Liver (tissue), 9 donors: ENCODE data around the gene NFATC2. TPM values are rescaled to one million over a fixed set of nuclear protein-coding genes. Genes with fewer than 3 reads are reported as not detected.

ENCODE experiments used
- DNase-seq: peaks from one replicate; pipeline ENCODE4 v3.0.0-alpha.2; 2017; ENCODE audit warnings: low spot score
- H3K27ac ChIP-seq, 2 donors: one replicate each; pipeline ENCODE4 v1.7.0; 2013; ENCODE audit warnings: inconsistent platforms in 2 of 2, low read length in 2 of 2, control low read depth in 1 of 2, low read depth in 1 of 2, mild to moderate bottlenecking in 1 of 2
- H3K27me3 ChIP-seq, 4 donors: one replicate each; pipeline versions ENCODE4 v1.6.1 to v1.7.0; 2013; ENCODE audit warnings: low read length in 3 of 4, inconsistent platforms in 1 of 4, mild to moderate bottlenecking in 1 of 4, moderate library complexity in 1 of 4; ENCODE audit not compliant: control insufficient read depth in 4 of 4, insufficient read depth in 4 of 4
- H3K36me3 ChIP-seq, 4 donors: one replicate each; pipeline versions ENCODE4 v1.6.1 to v1.7.0; 2013; ENCODE audit warnings: low read length in 3 of 4, mild to moderate bottlenecking in 3 of 4, low read depth in 1 of 4, moderate library complexity in 1 of 4; ENCODE audit not compliant: control insufficient read depth in 4 of 4, insufficient read depth in 3 of 4
- H3K4me1 ChIP-seq, 4 donors: one replicate each; pipeline versions ENCODE4 v1.6.1 to v1.7.0; 2013; ENCODE audit warnings: low read length in 3 of 4, mild to moderate bottlenecking in 3 of 4, moderate library complexity in 1 of 4; ENCODE audit not compliant: control insufficient read depth in 4 of 4, insufficient read depth in 4 of 4
- H3K4me3 ChIP-seq, 3 donors: one replicate each; pipeline versions ENCODE4 v1.6.1 to v1.7.0; 2013; ENCODE audit warnings: low read length in 3 of 3, control low read depth in 1 of 3, low read depth in 1 of 3, mild to moderate bottlenecking in 1 of 3
- H3K9ac ChIP-seq, 2 donors: one replicate each; pipeline ENCODE4 v1.7.0; 2013; ENCODE audit warnings: low read length in 2 of 2, mild to moderate bottlenecking in 2 of 2, moderate library complexity in 2 of 2, control low read depth in 1 of 2, low read depth in 1 of 2
- H3K9me3 ChIP-seq, 4 donors: one replicate each; pipeline versions ENCODE4 v1.6.1 to v1.7.0; 2013; ENCODE audit warnings: low read length in 3 of 4; ENCODE audit not compliant: control insufficient read depth in 4 of 4
- ATF3 ChIP-seq: IDR thresholded peaks from 2 replicates; pipeline ENCODE4 v1.6.1; 2016; ENCODE audit warnings: antibody characterized with exemption
- EGR1 ChIP-seq, 2 donors: IDR thresholded peaks; 2 replicates each; pipeline ENCODE4 v1.6.1; 2016 to 2018; ENCODE audit warnings: antibody characterized with exemption in 2 of 2, low read depth in 2 of 2
- FOXA1 ChIP-seq: IDR thresholded peaks from 2 replicates; pipeline ENCODE4 v1.6.1; 2016; ENCODE audit warnings: antibody characterized with exemption
- FOXA2 ChIP-seq: IDR thresholded peaks from 2 replicates; pipeline ENCODE4 v1.6.1; 2016; ENCODE audit warnings: antibody characterized with exemption
- GABPA ChIP-seq, 2 donors: IDR thresholded peaks in 1 of 2; conservative IDR thresholded peaks in 1 of 2; 2 replicates each; pipeline ENCODE4 v1.6.1; 2016; ENCODE audit warnings: antibody characterized with exemption in 2 of 2, mild to moderate bottlenecking in 1 of 2, moderate library complexity in 1 of 2
- HNF4A ChIP-seq, 2 donors: conservative IDR thresholded peaks; 2 replicates each; pipeline ENCODE4 v1.6.1; 2016; ENCODE audit warnings: antibody characterized with exemption in 2 of 2, mild to moderate bottlenecking in 2 of 2
- HNF4G ChIP-seq: IDR thresholded peaks from 2 replicates; pipeline ENCODE4 v1.6.1; 2016; ENCODE audit warnings: antibody characterized with exemption
- MAX ChIP-seq: IDR thresholded peaks from 2 replicates; pipeline ENCODE4 v1.6.1; 2016; ENCODE audit warnings: antibody characterized with exemption
- NR2F2 ChIP-seq: IDR thresholded peaks from 2 replicates; pipeline ENCODE4 v1.6.1; 2016; ENCODE audit warnings: antibody characterized with exemption
- RAD21 ChIP-seq, 2 donors: IDR thresholded peaks; 2 replicates each; pipeline ENCODE4 v1.6.1; 2016; ENCODE audit warnings: antibody characterized with exemption in 2 of 2, mild to moderate bottlenecking in 2 of 2
- RXRA ChIP-seq, 2 donors: IDR thresholded peaks; 2 replicates each; pipeline ENCODE4 v1.6.1; 2017 to 2018; ENCODE audit warnings: antibody characterized with exemption in 2 of 2, mild to moderate bottlenecking in 1 of 2
- SP1 ChIP-seq: IDR thresholded peaks from 2 replicates; pipeline ENCODE4 v1.6.1; 2018; ENCODE audit warnings: antibody characterized with exemption, mild to moderate bottlenecking
- TAF1 ChIP-seq: conservative IDR thresholded peaks from 2 replicates; pipeline ENCODE4 v1.6.1; 2016; ENCODE audit warnings: antibody characterized with exemption, mild to moderate bottlenecking
- YY1 ChIP-seq: IDR thresholded peaks from 2 replicates; pipeline ENCODE4 v1.6.1; 2016; ENCODE audit warnings: antibody characterized with exemption, mild to moderate bottlenecking
- whole genome bisulfite sequencing: extraction: QIAGEN DNeasy Blood & Tissue Kit; methylation state at CpG from one replicate; pipeline ENCODE4 v1.1.7; 2013; 5-methylcytosine and 5-hydroxymethylcytosine counted together
- polyA plus RNA-seq, 2 donors: library from polyadenylated mRNA; stranded (reverse) in 1 of 2; unstranded in 1 of 2; fragments of 200-250 nt in 1 of 2; fragments of >200 nt in 1 of 2; fragmentation: Nextera tagmentation in 1 of 2; extraction: Ambion mirVana in 1 of 2; gene quantifications; one replicate each; pipeline versions ENCODE4 v1.2.1 to v1.2.3, GENCODE V29; 2013 to 2015
- total RNA-seq, 2 donors: library from RNA; depleted of rRNA; stranded (reverse); fragments of >200 nt; gene quantifications; one replicate each; pipeline ENCODE4 v1.2.3, GENCODE V29; 2014
- TF ChIP-seq, protein P1 (sequence below): IDR thresholded peaks from 2 replicates; pipeline ENCODE4 v1.6.1; 2016; ENCODE audit warnings: antibody characterized with exemption
- TF ChIP-seq, protein P2 (sequence below): fragments of 150-350 bp; IDR thresholded peaks from 2 replicates; pipeline ENCODE4 v1.5.1; 2017; ENCODE audit warnings: improper control_type of control experiment, low read depth, low read length; ENCODE audit not compliant: missing input control
- TF ChIP-seq, protein P3 (sequence below): IDR thresholded peaks from 2 replicates; pipeline ENCODE4 v1.6.1; 2016; ENCODE audit warnings: antibody characterized with exemption, mild to moderate bottlenecking
- donor health status: healthy.
- donor health status: healthy.
- donor health status: healthy.
- donor health status: healthy.
- donor health status: healthy.

The NFATC2 gene
- total and polyA plus RNA-seq, 4 donors = 1.2 to 6.7 (median 2.6) TPM

DNA sequence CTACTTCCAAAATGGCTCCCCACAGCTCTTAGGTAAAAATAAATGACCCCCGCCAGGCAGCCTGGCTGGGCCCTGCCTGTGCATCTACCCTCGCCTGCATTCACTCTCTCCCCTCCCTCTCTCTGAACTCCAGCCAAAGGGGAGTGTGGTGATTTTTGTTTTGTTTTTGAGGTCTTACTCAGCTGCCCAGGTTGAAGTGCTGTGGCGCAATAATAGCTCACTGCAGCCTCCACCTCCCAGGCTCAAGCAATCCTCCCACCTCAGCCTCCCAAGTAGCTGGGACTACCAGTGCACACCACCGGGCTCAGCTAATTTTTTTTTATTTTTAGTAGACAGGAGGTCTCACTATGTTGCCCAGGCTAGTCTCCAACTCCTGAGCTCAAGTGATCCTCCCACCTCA, 15.8 kb downstream of the NFATC2 start:
- no peak overlapping the region for H3K27ac ChIP-seq
- H3K9me3 ChIP-seq = no peaks in the 10 kb centered on the region
- H3K27me3 ChIP-seq = no peaks in the 10 kb centered on the region
- TF ChIP-seq HNF4A (conservative IDR thresholded peaks at IDR 0.05) (no peak), RXRA (IDR thresholded peaks at IDR 0.05) (no peak)
- 94% methylated on average over 4 of the region's 4 CpGs for whole genome bisulfite sequencing
- H3K36me3 ChIP-seq = peaks cover 0 to 10% (median 3%) of the 10 kb centered on the region in 4 donors
- H3K4me3 ChIP-seq = no peak overlapping the region
- DNase-seq = no peak
- no peaks in the 10 kb centered on the region for H3K4me1 ChIP-seq
- no peak overlapping the region for H3K9ac ChIP-seq

- no peaks in the 10 kb centered on the region for H3K4me1 ChIP-seq
- H3K4me3 ChIP-seq = no peak overlapping the region
- H3K27me3 ChIP-seq = no peaks in the 10 kb centered on the region
- H3K36me3 ChIP-seq = peaks cover 0 to 10% (median 3%) of the 10 kb centered on the region in 4 donors
- no peak for TF ChIP-seq NR2F2
- no peak for TF ChIP-seq HNF4A (conservative IDR thresholded peaks at IDR 0.05)
- TF ChIP-seq HNF4G = no peak
- TF ChIP-seq, protein P1, sequence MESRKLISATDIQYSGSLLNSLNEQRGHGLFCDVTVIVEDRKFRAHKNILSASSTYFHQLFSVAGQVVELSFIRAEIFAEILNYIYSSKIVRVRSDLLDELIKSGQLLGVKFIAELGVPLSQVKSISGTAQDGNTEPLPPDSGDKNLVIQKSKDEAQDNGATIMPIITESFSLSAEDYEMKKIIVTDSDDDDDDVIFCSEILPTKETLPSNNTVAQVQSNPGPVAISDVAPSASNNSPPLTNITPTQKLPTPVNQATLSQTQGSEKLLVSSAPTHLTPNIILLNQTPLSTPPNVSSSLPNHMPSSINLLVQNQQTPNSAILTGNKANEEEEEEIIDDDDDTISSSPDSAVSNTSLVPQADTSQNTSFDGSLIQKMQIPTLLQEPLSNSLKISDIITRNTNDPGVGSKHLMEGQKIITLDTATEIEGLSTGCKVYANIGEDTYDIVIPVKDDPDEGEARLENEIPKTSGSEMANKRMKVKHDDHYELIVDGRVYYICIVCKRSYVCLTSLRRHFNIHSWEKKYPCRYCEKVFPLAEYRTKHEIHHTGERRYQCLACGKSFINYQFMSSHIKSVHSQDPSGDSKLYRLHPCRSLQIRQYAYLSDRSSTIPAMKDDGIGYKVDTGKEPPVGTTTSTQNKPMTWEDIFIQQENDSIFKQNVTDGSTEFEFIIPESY = no peak
- no peak for TF ChIP-seq FOXA2
- no peak for TF ChIP-seq MAX
- no peak for TF ChIP-seq FOXA1
- no peak for TF ChIP-seq GABPA (IDR thresholded peaks at IDR 0.05 in 1 of 2, conservative IDR thresholded peaks at IDR 0.05 in 1 of 2)
- no peak for TF ChIP-seq SP1
- TF ChIP-seq TAF1 = no peak
- TF ChIP-seq, protein P2, sequence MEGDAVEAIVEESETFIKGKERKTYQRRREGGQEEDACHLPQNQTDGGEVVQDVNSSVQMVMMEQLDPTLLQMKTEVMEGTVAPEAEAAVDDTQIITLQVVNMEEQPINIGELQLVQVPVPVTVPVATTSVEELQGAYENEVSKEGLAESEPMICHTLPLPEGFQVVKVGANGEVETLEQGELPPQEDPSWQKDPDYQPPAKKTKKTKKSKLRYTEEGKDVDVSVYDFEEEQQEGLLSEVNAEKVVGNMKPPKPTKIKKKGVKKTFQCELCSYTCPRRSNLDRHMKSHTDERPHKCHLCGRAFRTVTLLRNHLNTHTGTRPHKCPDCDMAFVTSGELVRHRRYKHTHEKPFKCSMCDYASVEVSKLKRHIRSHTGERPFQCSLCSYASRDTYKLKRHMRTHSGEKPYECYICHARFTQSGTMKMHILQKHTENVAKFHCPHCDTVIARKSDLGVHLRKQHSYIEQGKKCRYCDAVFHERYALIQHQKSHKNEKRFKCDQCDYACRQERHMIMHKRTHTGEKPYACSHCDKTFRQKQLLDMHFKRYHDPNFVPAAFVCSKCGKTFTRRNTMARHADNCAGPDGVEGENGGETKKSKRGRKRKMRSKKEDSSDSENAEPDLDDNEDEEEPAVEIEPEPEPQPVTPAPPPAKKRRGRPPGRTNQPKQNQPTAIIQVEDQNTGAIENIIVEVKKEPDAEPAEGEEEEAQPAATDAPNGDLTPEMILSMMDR = no peak
- TF ChIP-seq, protein P3, sequence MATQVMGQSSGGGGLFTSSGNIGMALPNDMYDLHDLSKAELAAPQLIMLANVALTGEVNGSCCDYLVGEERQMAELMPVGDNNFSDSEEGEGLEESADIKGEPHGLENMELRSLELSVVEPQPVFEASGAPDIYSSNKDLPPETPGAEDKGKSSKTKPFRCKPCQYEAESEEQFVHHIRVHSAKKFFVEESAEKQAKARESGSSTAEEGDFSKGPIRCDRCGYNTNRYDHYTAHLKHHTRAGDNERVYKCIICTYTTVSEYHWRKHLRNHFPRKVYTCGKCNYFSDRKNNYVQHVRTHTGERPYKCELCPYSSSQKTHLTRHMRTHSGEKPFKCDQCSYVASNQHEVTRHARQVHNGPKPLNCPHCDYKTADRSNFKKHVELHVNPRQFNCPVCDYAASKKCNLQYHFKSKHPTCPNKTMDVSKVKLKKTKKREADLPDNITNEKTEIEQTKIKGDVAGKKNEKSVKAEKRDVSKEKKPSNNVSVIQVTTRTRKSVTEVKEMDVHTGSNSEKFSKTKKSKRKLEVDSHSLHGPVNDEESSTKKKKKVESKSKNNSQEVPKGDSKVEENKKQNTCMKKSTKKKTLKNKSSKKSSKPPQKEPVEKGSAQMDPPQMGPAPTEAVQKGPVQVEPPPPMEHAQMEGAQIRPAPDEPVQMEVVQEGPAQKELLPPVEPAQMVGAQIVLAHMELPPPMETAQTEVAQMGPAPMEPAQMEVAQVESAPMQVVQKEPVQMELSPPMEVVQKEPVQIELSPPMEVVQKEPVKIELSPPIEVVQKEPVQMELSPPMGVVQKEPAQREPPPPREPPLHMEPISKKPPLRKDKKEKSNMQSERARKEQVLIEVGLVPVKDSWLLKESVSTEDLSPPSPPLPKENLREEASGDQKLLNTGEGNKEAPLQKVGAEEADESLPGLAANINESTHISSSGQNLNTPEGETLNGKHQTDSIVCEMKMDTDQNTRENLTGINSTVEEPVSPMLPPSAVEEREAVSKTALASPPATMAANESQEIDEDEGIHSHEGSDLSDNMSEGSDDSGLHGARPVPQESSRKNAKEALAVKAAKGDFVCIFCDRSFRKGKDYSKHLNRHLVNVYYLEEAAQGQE = no peak
- TF ChIP-seq RXRA (IDR thresholded peaks at IDR 0.05) = no peak
- TF ChIP-seq YY1 = no peak
- no peak for TF ChIP-seq RAD21 (IDR thresholded peaks at IDR 0.05)
- no peak for TF ChIP-seq EGR1 (IDR thresholded peaks at IDR 0.05; ENCODE audit: low read depth in 2 of 2)
- TF ChIP-seq ATF3 = no peak
- no peak overlapping the region for H3K9ac ChIP-seq
- DNase-seq = no peak
- WGBS = 71% methylated on average over 8 of the region's 8 CpGs
- H3K9me3 ChIP-seq = no peaks in the 10 kb centered on the region
- no peak overlapping the region for H3K27ac ChIP-seq
Measured at GRCh38 chr20:51526106-51526470, 16.4 kb downstream of the NFATC2 start.
